ENCODE results near the gene HCRT.

Gene HCRT

GRCh38 chr17:42171831-42172230 is 13.4 kb downstream of the HCRT start:
- no peaks in the 10 kb centered on the region for H3K9me3 ChIP-seq (ENCODE audit: low read length)
- H3K4me3 ChIP-seq (ENCODE audit: low read depth in 1 of 2, low read length in 2 of 2): no peak overlapping the region
- H3K9ac ChIP-seq (ENCODE audit: low read length): no peak overlapping the region
- no peaks in the 10 kb centered on the region for H3K36me3 ChIP-seq (ENCODE audit: insufficient read depth, low read length)
- no peaks in the 10 kb centered on the region for H3K4me1 ChIP-seq (ENCODE audit: insufficient read depth, low read length)
- H3K27ac ChIP-seq (ENCODE audit: low read depth, low read length): no peak overlapping the region
- H3K27me3 ChIP-seq (ENCODE audit: control insufficient read depth in 1 of 2, insufficient read depth in 2 of 2, low read length in 2 of 2): no peaks in the 10 kb centered on the region

GRCh38 chr17:42169351-42169750 is 15.9 kb downstream of the HCRT start:
- no peak overlapping the region for H3K9ac ChIP-seq (ENCODE audit: low read length)
- no peaks in the 10 kb centered on the region for H3K36me3 ChIP-seq (ENCODE audit: insufficient read depth, low read length)
- no peaks in the 10 kb centered on the region for H3K27me3 ChIP-seq (ENCODE audit: control insufficient read depth in 1 of 2, insufficient read depth in 2 of 2, low read length in 2 of 2)
- H3K9me3 ChIP-seq (ENCODE audit: low read length): no peaks in the 10 kb centered on the region
- H3K4me1 ChIP-seq (ENCODE audit: insufficient read depth, low read length): no peaks in the 10 kb centered on the region
- H3K4me3 ChIP-seq (ENCODE audit: low read depth in 1 of 2, low read length in 2 of 2): no peak overlapping the region
- H3K27ac ChIP-seq (ENCODE audit: low read depth, low read length): no peak overlapping the region

DNA sequence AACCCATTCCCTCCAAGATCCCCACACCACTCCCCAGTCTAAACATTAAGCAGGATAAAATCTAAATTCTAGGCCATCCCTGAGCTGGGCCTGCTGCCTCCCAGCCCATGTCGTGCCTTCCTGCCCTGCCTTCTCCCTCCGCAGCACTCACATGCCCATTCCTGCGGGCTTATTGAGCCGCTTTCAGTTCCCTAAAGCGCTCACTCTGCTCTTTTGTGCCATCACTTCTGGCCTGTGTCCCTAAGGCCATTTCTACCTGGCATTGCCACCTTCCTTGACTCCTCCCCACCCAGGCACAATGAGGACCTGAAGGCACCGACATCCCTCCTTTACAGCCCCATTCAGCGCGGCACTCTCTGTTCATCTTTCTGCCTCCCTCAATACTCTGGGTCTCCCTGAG is 17.4 kb downstream of the HCRT start:
- no peaks in the 10 kb centered on the region for H3K9me3 ChIP-seq (ENCODE audit: low read length)
- no peaks in the 10 kb centered on the region for H3K4me1 ChIP-seq (ENCODE audit: insufficient read depth, low read length)
- H3K4me3 ChIP-seq (ENCODE audit: low read depth in 1 of 2, low read length in 2 of 2): no peak overlapping the region
- H3K27ac ChIP-seq (ENCODE audit: low read depth, low read length): no peak overlapping the region
- no peaks in the 10 kb centered on the region for H3K27me3 ChIP-seq (ENCODE audit: control insufficient read depth in 1 of 2, insufficient read depth in 2 of 2, low read length in 2 of 2)
- H3K9ac ChIP-seq (ENCODE audit: low read length): no peak overlapping the region
- no peaks in the 10 kb centered on the region for H3K36me3 ChIP-seq (ENCODE audit: insufficient read depth, low read length)

DNA sequence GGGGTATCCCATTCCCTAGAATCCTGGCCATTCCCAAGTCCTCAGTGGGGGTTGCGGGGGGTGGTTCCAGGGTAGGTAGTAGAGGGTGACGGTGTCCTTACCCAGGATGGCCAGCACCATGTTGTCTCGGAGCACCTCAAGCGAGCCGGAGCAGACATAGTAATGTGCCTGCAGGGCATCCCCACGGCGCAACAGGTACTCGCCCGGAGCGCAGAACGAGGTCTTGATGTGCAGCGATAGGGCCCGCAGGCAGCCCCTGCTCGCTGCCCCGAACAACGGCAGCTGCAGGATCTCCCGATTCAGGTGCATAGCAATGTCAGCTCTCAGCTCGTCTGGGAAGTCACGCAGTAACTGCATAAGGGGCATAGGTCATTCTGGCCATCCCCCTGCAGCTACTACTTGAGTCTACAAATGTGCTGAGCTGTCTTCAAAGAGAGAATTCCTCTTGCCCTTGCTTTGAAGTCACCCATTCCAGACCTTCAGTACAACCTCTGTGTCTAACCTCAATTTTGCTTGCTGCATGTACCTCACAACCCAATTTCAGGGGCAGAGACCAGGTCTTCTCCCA is 19.0 kb downstream of the HCRT start:
- H3K4me1 ChIP-seq (ENCODE audit: insufficient read depth, low read length): no peaks in the 10 kb centered on the region
- H3K36me3 ChIP-seq (ENCODE audit: insufficient read depth, low read length): no peaks in the 10 kb centered on the region
- H3K27ac ChIP-seq (ENCODE audit: low read depth, low read length): no peak overlapping the region
- H3K4me3 ChIP-seq (ENCODE audit: low read depth in 1 of 2, low read length in 2 of 2): no peak overlapping the region
- H3K9me3 ChIP-seq (ENCODE audit: low read length): no peaks in the 10 kb centered on the region
- H3K9ac ChIP-seq (ENCODE audit: low read length): no peak overlapping the region
- no peaks in the 10 kb centered on the region for H3K27me3 ChIP-seq (ENCODE audit: control insufficient read depth in 1 of 2, insufficient read depth in 2 of 2, low read length in 2 of 2)

DNA sequence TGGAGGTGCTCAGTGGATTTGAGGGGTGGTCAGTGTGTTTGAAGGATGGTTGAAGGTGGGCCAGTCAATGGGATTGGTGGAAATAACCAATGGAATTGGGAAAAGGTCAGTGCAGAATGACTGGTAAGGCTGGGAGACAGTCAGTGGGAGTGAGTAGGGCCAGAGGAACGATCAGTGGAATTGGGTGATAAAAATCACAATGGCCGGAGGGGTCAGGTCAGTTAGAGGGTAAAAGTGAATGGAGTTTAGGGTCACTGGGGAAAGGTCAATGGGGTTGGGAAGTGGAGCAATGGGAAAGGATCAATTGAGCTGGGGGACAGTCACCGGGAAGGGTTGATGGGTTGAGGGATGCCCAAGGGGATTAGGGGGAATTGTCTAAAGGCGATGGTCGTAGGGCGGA is 19.5 kb downstream of the HCRT start:
- H3K4me1 ChIP-seq (ENCODE audit: insufficient read depth, low read length): no peaks in the 10 kb centered on the region
- H3K36me3 ChIP-seq (ENCODE audit: insufficient read depth, low read length): no peaks in the 10 kb centered on the region
- H3K9ac ChIP-seq (ENCODE audit: low read length): no peak overlapping the region
- no peak overlapping the region for H3K4me3 ChIP-seq (ENCODE audit: low read depth in 1 of 2, low read length in 2 of 2)
- H3K27me3 ChIP-seq (ENCODE audit: control insufficient read depth in 1 of 2, insufficient read depth in 2 of 2, low read length in 2 of 2): no peaks in the 10 kb centered on the region
- no peak overlapping the region for H3K27ac ChIP-seq (ENCODE audit: low read depth, low read length)
- no peaks in the 10 kb centered on the region for H3K9me3 ChIP-seq (ENCODE audit: low read length)

GRCh38 chr17:42163696-42164407 is 21.4 kb downstream of the HCRT start:
- Histone ChIP-seq H3K4me3 (ENCODE audit: low read depth in 1 of 2, low read length in 2 of 2) (no peak overlapping the region), H3K27me3 (ENCODE audit: control insufficient read depth in 1 of 2, insufficient read depth in 2 of 2, low read length in 2 of 2) (no peaks in the 10 kb centered on the region), H3K9me3 (ENCODE audit: low read length) (no peaks in the 10 kb centered on the region), H3K36me3 (ENCODE audit: insufficient read depth, low read length) (no peaks in the 10 kb centered on the region), H3K4me1 (ENCODE audit: insufficient read depth, low read length) (no peaks in the 10 kb centered on the region), H3K27ac (ENCODE audit: low read depth, low read length) (no peak overlapping the region), H3K9ac (ENCODE audit: low read length) (no peak overlapping the region)

GRCh38 chr17:42163113-42163512 is 22.1 kb downstream of the HCRT start:
- no peaks in the 10 kb centered on the region for H3K4me1 ChIP-seq (ENCODE audit: insufficient read depth, low read length)
- no peak overlapping the region for H3K27ac ChIP-seq (ENCODE audit: low read depth, low read length)

DNA sequence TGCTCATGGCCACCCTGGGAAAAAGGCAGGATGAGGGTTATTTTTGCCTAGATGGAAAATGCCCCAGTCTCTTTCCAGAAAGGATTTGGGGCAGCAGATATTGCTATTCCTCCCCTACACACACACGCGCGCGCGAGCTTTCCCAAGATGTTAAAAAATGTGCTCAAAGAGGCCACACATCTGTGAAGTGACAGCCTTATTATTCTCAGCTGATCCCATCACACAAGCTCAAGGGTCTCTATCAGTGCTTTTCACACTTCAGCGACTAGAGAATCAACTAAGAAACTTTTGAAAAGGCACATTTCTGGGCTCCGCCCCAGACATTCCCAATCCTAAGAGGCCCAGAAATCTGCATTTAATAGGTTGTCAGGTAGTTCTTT is 24.7 kb downstream of the HCRT start:
- H3K9me3 ChIP-seq (ENCODE audit: low read length): no peaks in the 10 kb centered on the region
- no peaks in the 10 kb centered on the region for H3K4me1 ChIP-seq (ENCODE audit: insufficient read depth, low read length)
- no peak overlapping the region for H3K27ac ChIP-seq (ENCODE audit: low read depth, low read length)
- no peaks in the 10 kb centered on the region for H3K36me3 ChIP-seq (ENCODE audit: insufficient read depth, low read length)
- H3K9ac ChIP-seq (ENCODE audit: low read length): no peak overlapping the region
- no peaks in the 10 kb centered on the region for H3K27me3 ChIP-seq (ENCODE audit: control insufficient read depth in 1 of 2, insufficient read depth in 2 of 2, low read length in 2 of 2)
- no peak overlapping the region for H3K4me3 ChIP-seq (ENCODE audit: low read depth in 1 of 2, low read length in 2 of 2)

More at GRCh38 chr17:42163113-42163512, 22.1 kb downstream of the HCRT start:
- no peaks in the 10 kb centered on the region for H3K36me3 ChIP-seq (ENCODE audit: insufficient read depth, low read length)
- no peaks in the 10 kb centered on the region for H3K27me3 ChIP-seq (ENCODE audit: control insufficient read depth in 1 of 2, insufficient read depth in 2 of 2, low read length in 2 of 2)
- H3K4me3 ChIP-seq (ENCODE audit: low read depth in 1 of 2, low read length in 2 of 2): no peak overlapping the region
- no peak overlapping the region for H3K9ac ChIP-seq (ENCODE audit: low read length)
- no peaks in the 10 kb centered on the region for H3K9me3 ChIP-seq (ENCODE audit: low read length)

- Histone ChIP-seq H3K4me1 (ENCODE audit: insufficient read depth, low read length) (no peaks in the 10 kb centered on the region), H3K27me3 (ENCODE audit: control insufficient read depth in 1 of 2, insufficient read depth in 2 of 2, low read length in 2 of 2) (no peaks in the 10 kb centered on the region), H3K36me3 (ENCODE audit: insufficient read depth, low read length) (no peaks in the 10 kb centered on the region), H3K4me3 (ENCODE audit: low read depth in 1 of 2, low read length in 2 of 2) (no peak overlapping the region), H3K9me3 (ENCODE audit: low read length) (no peaks in the 10 kb centered on the region), H3K9ac (ENCODE audit: low read length) (no peak overlapping the region), H3K27ac (ENCODE audit: low read depth, low read length) (no peak overlapping the region)
Measured at GRCh38 chr17:42159796-42160530, 25.3 kb downstream of the HCRT start.

GRCh38 chr17:42155614-42156045 is 29.6 kb downstream of the HCRT start:
- Histone ChIP-seq H3K36me3 (ENCODE audit: insufficient read depth, low read length) (no peaks in the 10 kb centered on the region), H3K4me3 (ENCODE audit: low read depth in 1 of 2, low read length in 2 of 2) (peak overlapping the region; percentile 44 to 54), H3K9ac (ENCODE audit: low read length) (no peak overlapping the region), H3K27ac (ENCODE audit: low read depth, low read length) (no peak overlapping the region), H3K27me3 (ENCODE audit: control insufficient read depth in 1 of 2, insufficient read depth in 2 of 2, low read length in 2 of 2) (no peaks in the 10 kb centered on the region), H3K4me1 (ENCODE audit: insufficient read depth, low read length) (peaks cover 16% of the 10 kb centered on the region), H3K9me3 (ENCODE audit: low read length) (no peaks in the 10 kb centered on the region)

GRCh38 chr17:42153919-42154742 is 31.1 kb downstream of the HCRT start:
- no peaks in the 10 kb centered on the region for H3K9me3 ChIP-seq (ENCODE audit: low read length)
- H3K27ac ChIP-seq (ENCODE audit: low read depth, low read length): peak overlapping the region; percentile 89
- H3K4me3 ChIP-seq (ENCODE audit: low read depth in 1 of 2, low read length in 2 of 2): peak overlapping the region; percentile 90 to 99
- H3K4me1 ChIP-seq (ENCODE audit: insufficient read depth, low read length): peaks cover 22% of the 10 kb centered on the region
- peak overlapping the region; percentile 77 for H3K9ac ChIP-seq (ENCODE audit: low read length)
- H3K27me3 ChIP-seq (ENCODE audit: control insufficient read depth in 1 of 2, insufficient read depth in 2 of 2, low read length in 2 of 2): no peaks in the 10 kb centered on the region
- no peaks in the 10 kb centered on the region for H3K36me3 ChIP-seq (ENCODE audit: insufficient read depth, low read length)

Data from muscle layer of colon (tissue), 2 donors.